Stimulated activated CD8-positive, alpha-beta memory T cell treated with anti-CD3 and anti-CD28 coated beads, Interleukin-15, amount 100 ng/mL, for 4 hours (primary cell): ENCODE data around the gene FAM131B.
A peak's percentile ranks its signal among the peaks of the same experiment; 100 is the strongest.
"Not testable (repeated sequence)": the region's sequence is repeated elsewhere in the genome, so short reads cannot be mapped to it uniquely, and the experiment has no call there.

Source experiments
- DNase-seq, 2 donors: peaks; one replicate each; pipeline ENCODE4 v3.0.0-alpha.2; 2020; ENCODE audit warnings: low read depth in 2 of 2

The FAM131B gene

DNA sequence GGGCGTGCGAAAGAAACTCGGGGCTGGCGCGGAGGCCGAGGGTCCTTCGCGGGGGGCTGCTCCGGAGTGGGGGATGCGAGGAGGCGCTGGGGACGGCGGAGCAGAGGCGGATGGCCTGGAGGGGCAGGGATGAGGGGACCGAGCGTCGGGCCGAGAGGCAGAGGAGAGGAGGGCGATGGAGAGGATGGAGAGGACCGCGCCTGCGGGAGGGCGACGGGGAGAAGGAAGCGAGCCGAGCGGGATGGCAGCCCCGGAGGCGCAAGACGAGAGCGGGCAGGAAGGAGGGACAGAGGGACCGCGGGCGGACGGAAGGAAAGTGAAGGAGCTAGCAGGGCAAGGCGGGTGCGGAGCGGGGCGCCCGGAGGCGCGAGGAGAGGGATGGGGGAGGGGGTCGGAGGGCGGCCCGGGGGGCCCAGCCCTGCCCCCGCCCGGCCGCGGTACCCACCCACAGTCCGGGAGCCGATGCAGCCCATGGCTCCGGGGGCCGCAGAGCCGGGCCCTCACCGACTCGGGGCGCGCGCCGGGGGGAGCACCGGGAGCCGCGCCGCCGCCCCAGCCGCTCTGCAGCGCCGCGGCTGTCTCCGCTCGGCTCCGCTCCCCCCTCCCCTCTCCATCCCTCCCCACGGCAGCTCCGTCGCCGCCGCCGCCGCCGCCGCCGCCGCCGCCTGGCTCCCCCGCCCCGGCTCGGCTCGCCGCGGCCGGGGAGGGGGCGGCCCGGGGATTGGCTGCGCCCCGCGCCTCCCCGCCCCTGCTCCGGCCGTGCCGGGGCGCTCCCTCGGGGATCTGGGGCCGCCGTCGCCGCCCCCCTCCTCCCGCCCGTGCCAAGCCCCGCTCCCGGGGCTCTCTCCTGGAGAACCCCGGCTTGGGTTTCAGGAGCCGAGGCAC lies at the start of gene FAM131B:
TSS of gene FAM131B (minus strand) at position 583 of the 885 bp plus-strand sequence. CDS start at position 473, 110 bp downstream.
- DNase-seq = no peak

DNA sequence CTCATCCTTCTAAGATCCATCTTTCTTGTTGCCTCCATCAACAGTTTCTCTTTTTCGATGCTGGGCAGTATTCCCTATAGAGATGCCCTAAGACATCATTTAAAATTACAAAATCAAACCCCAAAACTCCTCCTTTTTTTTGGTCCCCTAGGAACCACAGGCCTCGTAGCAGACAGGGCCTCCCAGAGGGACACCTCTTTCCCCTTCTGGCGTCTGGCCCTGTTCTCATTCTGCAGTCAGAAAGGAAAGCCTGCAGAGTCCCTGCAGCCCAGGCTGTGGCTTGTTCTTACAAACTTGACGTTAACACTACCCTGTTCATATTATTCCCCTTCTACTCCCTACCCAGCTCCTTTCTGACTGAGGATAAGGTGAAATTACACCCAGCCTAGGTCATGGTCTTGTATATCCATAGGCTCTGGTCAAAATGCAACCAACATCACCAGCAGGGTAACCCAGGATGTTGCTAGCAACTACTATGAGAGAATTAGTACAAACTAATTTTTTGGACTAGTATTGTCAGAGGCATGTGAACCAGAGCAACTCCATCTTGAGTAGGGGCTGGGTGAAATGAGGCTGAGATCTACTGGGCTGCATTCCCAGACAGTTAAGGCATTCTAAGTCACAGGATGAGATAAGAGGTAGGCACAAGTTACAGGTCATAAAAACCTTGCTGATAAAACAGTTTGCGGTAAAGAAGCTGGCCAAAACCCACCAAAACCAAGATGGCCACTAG lies 49.6 kb upstream of the FAM131B start:
- no peak for DNase-seq

DNA sequence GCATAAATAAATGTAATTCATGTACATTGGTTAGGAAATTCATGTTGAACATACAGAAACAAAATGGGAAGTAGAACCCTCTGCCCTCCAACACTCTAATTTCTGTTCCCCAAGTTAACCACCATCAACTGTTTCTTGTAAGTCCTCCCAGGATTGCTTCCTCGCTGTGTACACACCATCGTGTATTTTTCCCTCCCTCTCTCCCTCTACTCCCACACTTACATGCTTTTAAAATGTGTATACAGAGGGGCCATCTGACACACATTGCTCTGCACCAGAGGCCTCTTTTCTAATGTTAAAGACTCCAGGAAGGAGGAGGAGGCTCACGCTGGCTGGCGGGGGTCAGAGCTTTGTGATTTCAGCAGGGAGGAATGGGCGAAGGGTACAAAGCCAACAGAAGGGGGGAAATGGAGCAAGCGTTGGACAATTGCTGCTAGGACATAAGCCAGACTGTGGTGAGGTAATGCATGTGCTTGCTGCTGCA lies 48.0 kb upstream of the FAM131B start:
- DNase-seq = no peak

DNA sequence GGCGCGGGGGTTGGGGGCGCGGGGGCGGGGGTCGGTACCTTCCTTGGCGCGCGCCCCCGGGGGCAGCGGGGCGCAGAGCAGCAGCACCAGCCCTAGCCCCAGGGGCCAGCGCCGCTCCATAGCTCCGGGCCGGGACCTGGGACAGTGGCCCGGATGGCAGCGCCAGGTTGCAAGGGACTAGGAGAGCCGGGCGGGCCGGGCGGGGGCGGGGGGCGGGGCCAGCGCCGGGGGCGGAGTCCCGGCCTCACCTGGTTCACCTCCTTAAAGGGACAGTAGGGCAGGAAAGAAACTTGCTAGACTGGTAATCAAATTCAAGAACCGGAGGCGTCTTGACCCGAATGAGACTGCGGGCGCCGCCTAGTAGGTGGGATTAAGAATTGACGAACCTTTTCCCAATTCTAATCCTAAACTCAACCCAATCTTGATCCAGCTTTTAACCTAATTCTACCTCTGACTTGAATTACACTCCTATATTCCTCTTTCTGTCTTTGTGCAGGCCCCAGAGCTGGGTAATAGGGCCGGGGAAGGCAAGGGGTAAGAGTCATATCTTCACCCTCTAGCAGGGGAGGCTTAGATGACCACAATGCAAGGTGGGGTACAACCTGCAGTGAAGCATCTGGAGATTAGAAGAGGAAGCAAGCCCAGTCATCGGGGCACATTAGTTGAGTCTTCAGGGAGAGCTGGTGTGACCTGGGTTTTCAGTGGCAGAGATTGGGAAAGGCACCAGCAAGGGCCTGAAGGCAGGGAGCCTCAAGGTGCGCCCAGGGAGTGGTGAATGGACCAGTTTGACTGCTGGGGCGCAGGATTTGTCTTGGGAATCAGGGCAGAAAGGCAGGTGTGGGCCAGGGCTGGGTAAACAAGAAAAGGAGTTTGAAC lies 46.4 kb upstream of the FAM131B start, which contains the start of gene EPHA1:
TSS of gene EPHA1 (minus strand) at position 171 of the 876 bp plus-strand sequence. CDS start at position 120, 51 bp downstream.
- peak in 1 of 2 donors; percentile 17 for DNase-seq

DNA sequence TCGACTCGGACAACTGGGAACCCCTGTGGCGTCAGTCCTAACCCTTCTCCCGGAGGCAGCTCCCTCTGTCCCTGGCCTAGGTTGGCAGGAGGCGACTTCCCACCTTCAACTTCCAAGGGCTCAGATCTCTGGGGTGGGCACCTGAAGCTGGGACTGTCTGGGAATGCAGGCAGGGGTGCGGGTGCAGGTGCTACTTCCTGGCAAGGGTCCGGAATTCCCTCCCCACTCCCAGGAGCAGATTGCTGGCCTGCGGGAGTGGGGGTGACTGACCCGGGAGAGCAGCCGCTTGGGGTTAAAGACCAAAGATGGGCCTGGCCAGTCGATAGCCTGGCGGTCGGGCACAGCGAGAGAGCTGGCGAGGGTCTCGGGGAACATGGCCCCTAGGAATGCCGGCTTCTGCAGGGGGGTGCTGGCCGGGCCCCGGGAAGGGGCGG lies 45.8 kb upstream of the FAM131B start:
- DNase-seq = no peak

DNA sequence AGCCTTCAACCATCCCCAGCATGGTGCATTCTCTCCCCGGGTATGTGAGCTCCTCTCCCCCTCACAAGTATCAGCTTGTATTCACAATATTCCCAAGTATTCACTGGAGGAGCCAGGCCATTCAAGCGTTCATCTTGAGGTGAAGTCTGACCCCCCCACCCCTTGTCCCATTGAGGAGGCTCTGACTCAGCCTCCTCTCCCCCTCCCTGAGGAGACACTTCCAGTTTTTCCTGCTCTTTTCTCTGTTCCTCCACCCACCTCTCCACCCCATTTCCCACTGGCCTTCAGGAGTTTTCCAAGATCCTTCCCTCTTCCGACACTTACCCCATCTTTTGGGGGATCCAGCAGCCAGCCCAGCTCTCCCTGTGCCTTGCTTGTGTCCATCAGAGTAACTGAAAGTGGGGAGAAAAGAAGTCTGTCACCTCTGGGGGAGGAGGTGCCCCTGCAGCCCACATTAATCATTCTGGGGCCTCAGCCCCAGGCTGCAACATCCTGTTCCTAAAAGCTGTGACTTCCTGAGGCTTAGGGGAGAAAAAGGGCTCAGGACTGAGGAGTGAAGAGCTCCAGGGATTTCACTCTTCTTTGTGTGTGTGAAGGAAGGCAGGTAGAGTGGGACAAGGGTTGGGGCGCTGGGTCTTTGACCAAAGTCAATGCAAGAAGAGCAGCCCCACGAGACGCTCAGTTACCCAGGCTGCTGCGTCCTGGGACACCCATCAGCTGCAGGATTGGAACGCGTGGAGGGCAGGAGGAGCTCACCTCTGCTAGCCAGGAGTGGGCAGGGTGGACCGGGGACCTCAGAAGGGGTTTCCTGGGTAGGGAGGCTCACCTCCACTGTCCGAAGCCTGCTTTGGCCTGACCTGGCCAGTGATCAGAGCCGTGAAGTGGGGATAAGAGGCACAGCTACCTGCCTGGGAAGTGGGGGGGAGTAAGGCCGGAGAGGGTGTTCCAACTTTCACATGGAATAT lies 45.1 kb upstream of the FAM131B start:
- DNase-seq = peak in 1 of 2 donors; percentile 10

DNA sequence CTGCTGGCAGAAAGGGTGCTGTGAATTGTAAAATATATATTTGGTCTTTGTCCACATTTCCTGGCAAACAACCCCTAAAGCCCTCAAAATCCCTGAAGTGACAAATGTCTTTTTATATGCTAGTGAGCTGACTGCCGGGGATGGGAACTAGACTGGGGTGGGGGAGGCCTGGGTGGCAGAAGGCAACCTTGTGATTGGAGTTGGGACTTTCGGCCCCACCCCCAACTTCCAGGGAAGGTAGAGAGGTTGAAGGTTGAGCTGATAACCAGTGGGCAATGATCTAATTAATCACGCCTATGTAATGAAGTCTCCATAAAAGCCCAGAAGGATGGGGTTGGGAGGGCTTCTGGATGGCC lies 43.5 kb upstream of the FAM131B start:
- DNase-seq = no peak

DNA sequence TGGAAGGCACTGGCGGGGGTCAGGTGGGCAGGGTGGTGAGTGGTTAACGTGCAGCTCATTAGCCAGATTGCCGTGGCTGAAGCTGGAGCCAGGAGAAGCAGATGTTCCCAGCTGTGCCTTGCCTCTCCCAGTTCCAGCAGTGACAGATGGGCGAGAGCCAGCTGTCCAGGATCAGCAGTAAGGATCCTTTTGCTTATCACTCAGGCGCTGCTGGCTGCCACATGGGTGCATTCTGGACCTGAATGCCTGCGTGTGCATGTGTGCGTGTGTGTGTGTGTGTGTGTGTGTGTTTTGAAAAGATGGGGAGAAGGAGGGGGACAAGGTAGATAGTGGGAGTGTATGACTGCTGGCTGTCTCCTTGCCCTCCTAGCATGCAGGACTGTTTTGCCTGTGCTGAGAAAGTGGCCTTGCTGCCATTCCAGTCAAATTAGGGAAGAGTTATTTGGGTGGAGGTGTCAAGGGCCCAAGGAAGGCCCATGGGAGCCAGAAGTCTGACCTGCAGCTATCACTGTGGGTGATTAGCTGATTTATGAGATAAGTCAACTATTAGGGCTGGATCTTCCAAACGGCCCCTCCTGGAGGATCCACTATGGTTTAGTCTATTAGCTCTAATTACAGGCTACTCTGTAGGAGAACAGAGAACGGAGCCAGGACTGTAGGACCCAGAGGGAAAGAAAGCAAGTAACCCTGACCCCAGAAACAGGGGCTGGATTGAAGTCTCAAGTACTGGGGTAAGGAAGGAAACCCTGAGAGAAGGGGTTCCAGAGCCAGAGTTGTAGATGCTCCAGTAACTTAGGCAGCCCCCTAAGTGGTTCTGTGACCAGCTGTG lies 42.9 kb upstream of the FAM131B start:
- DNase-seq = no peak

DNA sequence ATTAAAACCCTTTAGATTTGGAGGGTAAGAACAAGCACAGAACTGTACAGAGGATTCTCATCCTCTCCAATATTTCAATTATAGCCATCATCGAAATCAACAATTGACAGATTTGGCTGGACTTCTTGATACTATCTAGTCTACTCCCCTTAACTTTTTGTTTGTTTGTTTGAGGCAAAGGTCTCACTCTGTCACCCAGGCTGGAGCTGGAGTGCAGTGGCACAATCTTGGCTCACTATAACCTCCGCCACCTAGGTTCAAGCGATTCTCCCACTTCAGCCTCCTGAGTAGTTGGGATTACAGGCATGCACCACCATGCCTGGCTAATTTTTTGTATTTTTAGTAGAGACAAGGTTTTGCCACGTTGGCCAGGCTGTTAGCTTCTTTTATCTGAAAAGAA lies 39.7 kb upstream of the FAM131B start:
- DNase-seq = not testable (repeated sequence)

DNA sequence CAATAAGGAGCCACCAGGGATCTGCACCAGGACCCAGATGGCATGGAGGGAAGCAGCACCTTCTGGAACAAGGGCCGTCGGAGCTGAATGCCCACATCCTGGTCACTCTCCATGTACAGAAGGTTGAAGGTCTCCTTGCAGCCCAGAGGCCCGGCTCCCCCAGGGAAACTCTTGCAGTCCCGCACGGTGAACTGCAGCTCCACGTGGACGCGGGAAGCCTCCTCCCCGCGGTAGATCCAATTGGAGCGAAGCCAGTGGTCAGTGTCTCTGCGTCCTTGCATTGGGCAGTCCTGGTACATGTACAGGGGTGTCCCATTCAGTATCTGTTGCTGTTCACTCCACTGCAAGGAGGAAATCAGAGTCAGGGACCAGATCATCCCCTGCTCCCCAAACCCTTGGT lies 38.8 kb upstream of the FAM131B start:
- no peak for DNase-seq

DNA sequence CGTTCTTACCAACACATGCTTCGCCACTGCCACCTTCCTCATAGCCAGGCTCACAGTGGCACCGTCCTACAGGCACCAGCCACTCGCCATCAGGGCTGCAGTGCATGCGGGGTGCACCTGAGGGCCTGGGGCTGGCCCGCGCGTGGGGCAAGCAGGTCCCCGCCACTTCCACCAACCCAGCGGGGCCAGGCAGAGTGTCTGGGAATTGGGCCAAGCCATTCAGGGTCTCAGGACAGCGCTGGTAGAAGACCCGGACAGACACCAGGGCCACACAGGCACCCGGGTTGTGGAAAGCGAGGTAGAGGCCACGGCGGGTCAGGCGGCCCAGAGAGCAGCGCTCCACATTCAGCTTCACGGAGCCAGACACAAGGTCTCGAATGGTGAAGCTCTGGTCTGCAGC lies 37.1 kb upstream of the FAM131B start:
- DNase-seq = no peak

DNA sequence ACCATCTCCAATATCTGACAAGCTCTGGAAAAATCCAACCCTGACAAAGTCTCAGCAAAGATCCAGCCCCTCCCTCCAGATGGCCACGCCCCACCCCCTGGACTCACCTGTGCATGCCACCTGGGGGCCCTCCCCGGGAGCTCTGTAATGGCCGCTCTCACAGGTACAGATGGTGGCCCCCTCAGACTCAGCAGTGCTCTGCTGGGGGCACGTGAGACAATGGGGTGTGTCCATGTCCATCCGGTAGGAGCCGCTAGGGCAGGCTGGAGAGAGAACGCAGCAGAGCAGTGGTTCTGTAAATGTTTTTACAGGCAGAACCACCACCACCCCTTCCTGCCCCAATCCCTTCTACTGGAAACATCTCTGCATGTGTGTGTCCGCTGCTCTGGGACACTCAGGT lies 36.6 kb upstream of the FAM131B start:
- DNase-seq = no peak

DNA sequence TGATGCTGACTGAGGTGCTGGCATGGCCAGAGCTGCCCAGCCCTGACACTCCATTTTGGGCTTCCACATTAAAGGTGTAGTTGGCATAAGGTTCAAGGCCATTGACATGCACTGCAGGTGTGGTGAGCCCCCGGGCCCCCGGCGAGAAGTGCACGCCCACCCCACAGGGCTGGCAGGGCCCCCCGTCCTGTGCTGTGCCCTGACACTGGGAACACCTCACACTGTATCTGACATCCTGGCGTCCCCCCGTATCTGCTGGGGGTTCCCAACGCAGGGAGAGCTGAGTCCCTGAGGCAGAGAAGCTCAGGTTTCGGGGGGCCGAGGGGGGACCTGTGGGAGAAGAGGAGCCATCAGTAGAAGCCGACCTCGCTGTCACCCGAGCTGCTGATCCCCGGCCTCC lies 36.1 kb upstream of the FAM131B start:
- no peak for DNase-seq

DNA sequence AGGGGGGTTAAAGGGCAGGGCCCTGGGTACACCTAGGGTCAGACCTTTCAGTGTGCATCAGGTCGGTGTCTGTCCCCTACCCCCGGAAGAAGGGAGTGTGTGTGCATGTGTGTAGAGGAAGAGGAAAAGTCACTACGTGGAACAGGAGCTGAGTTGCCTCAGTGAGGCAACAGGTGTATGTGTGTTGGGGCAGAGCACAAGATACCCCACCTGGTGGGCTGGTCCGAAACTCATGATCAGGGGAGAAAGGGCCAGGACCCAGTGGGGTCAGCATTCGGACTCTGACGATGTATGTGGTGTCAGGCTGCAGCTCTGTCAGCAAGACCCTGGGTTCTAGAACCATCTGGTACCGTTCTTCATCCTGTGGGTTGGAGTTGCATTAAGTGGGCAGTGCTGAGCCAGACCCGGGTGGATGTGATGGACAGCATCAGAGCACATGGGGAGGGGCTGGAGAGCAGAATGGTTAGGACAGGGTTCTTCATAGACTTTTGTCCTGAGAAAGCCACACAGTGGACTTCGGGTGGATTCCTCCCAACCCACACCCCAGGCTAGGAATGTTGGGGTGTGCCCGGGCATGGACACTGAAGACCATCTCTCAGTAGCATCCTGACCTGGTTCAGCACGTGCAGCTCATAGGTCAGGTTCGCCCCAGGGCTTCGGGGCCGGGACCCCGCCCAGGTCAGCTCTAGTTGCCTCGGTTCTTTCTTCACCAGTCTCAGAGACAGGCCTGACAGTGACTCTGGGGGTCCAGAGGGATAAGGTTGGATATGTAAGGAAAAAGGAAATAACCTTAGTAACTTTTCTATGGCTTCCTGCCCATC lies 35.4 kb upstream of the FAM131B start:
- no peak for DNase-seq

DNA sequence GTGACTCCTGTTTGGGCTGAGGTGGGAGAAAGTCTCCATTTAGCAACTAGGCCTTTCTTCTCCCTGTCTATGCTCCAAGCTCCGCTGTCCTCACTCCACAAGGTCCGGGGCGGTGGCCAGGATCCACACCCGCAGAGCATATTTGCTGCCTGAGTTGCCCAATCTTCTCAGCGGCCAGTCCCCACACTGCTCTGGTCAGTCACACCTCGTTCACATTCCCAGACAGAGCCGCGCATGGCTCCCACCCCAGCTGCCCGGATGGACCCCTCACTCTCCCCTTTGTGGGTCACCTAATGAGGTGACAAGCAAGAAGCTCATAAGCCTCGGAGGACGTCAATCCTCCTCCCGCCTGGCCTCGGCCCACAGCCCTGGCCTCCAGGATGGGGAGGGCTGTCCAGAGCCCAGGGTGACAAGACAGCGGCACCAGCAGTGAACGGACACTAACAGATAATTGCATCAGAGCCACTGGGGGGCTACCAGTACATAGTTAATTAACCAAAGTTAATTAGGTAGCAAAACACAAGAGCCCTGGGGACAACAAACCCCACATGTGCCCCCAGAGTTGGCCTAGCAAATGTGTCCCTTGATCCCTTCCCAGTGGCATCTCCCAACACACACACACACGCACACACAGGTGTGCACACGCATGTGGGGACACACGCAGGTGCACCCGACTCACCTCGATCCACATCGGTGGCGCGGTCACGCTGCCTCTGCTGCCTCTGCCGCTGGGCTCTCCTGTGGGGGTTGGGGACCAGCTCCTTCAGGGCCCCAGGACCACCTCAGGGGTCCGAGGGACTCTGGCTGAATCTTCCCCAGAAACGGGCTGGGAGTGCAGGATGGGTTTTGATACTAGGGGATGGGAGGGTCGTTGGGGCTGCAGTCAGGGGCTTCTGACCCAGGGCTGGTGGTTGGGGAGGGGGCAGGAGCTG lies 34.4 kb upstream of the FAM131B start:
- no peak for DNase-seq

DNA sequence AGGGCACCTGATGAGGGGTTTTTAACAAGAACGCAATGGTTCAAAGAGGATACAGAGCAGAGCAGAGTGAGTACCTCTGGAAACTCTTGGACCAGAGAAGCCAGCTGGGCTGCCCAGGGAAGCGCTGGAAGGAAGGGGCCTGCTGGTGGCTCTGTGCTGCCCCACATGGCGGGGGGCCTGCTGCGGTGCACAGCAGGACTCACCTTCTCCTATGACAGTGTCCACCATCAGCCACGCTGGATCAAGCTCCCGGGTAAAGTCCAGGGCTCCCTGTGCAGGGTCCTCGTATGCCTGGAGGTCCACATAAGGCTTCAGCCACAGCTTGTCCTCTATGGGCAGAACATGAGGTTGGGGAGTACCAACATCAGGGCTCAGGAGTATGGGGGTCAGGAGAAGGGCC lies 33.7 kb upstream of the FAM131B start:
- no peak for DNase-seq
